Measurements from ENCODE around the gene RSPRY1. TPM values are rescaled to one million over a fixed set of nuclear protein-coding genes. Genes with fewer than 3 reads are reported as not detected.

Gene RSPRY1
- total RNA-seq, 4 donors from 2014 or later, result 13.7 to 27.2 (median 23.1) TPM

GRCh38 chr16:57190136-57190535 is 4.0 kb downstream of the RSPRY1 start:
- Histone ChIP-seq H3K9me3 (no peaks in the 10 kb centered on the region), H3K4me3 (no peak overlapping the region), H3K36me3 (peaks cover 0 to 8% (median 0%) of the 10 kb centered on the region in 3 donors), H3K4me1 (peaks cover 1 to 76% (median 42%) of the 10 kb centered on the region in 3 donors), H3K27me3 (no peaks in the 10 kb centered on the region), H3K27ac (no peak overlapping the region)
- intact Hi-C loops (cut with DNase I), result no loop called here
- no peak for DNase-seq
- no peak for TF ChIP-seq POLR2A (IDR thresholded peaks at IDR 0.05)
- TF ChIP-seq, protein P1, sequence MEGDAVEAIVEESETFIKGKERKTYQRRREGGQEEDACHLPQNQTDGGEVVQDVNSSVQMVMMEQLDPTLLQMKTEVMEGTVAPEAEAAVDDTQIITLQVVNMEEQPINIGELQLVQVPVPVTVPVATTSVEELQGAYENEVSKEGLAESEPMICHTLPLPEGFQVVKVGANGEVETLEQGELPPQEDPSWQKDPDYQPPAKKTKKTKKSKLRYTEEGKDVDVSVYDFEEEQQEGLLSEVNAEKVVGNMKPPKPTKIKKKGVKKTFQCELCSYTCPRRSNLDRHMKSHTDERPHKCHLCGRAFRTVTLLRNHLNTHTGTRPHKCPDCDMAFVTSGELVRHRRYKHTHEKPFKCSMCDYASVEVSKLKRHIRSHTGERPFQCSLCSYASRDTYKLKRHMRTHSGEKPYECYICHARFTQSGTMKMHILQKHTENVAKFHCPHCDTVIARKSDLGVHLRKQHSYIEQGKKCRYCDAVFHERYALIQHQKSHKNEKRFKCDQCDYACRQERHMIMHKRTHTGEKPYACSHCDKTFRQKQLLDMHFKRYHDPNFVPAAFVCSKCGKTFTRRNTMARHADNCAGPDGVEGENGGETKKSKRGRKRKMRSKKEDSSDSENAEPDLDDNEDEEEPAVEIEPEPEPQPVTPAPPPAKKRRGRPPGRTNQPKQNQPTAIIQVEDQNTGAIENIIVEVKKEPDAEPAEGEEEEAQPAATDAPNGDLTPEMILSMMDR (IDR thresholded peaks at IDR 0.05), result no peak
- 94 to 100% methylated on average over 2 of the region's 2 CpGs for WGBS, 2 donors

DNA sequence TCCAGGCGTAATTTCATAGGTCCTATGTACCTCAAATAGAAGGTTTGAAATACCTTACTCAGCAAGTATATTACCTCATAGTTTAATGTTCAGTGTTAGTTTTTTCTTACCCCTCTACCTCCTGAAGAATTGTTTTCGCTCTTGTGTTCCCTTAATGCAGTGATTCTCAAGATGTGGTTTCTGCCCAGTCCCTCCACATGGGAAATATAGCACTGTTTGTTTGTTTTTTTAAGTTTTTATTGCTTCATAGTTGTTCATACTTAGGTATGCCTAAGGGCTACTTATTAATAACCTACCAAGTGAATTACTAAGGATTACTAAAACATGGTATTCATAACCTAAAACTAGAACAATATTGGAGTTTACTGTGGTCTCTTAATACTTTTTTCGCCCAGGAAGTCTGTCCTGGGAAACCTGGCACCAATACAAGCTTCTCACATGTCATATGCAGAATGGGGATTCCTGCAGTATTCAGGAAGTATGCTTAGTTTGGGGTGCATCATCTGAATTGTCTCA is 5.0 kb downstream of the RSPRY1 start:
- intact Hi-C loops (cut with DNase I), result no loop called here
- Histone ChIP-seq H3K4me1 (peaks cover 0 to 76% (median 42%) of the 10 kb centered on the region in 3 donors), H3K27ac (no peak overlapping the region), H3K27me3 (no peaks in the 10 kb centered on the region), H3K4me3 (no peak overlapping the region), H3K9me3 (no peaks in the 10 kb centered on the region), H3K36me3 (peaks cover 0 to 8% (median 0%) of the 10 kb centered on the region in 3 donors)
- TF ChIP-seq POLR2A (IDR thresholded peaks at IDR 0.05), result no peak
- TF ChIP-seq, protein P1 (IDR thresholded peaks at IDR 0.05), result no peak
- no peak for DNase-seq
- 57 to 60% methylated on average over 3 of the region's 3 CpGs for WGBS, 2 donors

- Histone ChIP-seq H3K4me3 (no peak overlapping the region), H3K27ac (no peak overlapping the region), H3K9me3 (no peaks in the 10 kb centered on the region), H3K4me1 (peaks cover 0 to 80% (median 42%) of the 10 kb centered on the region in 3 donors), H3K27me3 (no peaks in the 10 kb centered on the region), H3K36me3 (peaks cover 0 to 8% (median 0%) of the 10 kb centered on the region in 3 donors)
- no peak for DNase-seq
- intact Hi-C loops (cut with DNase I), result no loop called here
- TF ChIP-seq, protein P1 (IDR thresholded peaks at IDR 0.05), result no peak
- no peak for TF ChIP-seq POLR2A (IDR thresholded peaks at IDR 0.05)
- 81 to 85% methylated on average over 3 of the region's 3 CpGs for WGBS, 2 donors
Measured at GRCh38 chr16:57192146-57192545, 6.0 kb downstream of the RSPRY1 start.

GRCh38 chr16:57192720-57193486 is 6.8 kb downstream of the RSPRY1 start:
- H3K4me3 ChIP-seq, result no peak overlapping the region
- DNase-seq, result no peak
- intact Hi-C loops (cut with DNase I), result no loop called here
- 70 to 76% methylated on average over 3 to 7 of the region's 7 CpGs for WGBS, 2 donors
- no peaks in the 10 kb centered on the region for H3K27me3 ChIP-seq
- H3K27ac ChIP-seq, result no peak overlapping the region
- H3K36me3 ChIP-seq, result peaks cover 0 to 8% (median 0%) of the 10 kb centered on the region in 3 donors
- peaks cover 0 to 73% (median 36%) of the 10 kb centered on the region in 3 donors for H3K4me1 ChIP-seq
- TF ChIP-seq, protein P1 (IDR thresholded peaks at IDR 0.05), result no peak
- no peaks in the 10 kb centered on the region for H3K9me3 ChIP-seq

- H3K4me1 ChIP-seq, result peaks cover 0 to 59% (median 27%) of the 10 kb centered on the region in 3 donors
- TF ChIP-seq, protein P1 (IDR thresholded peaks at IDR 0.05), result no peak
- TF ChIP-seq POLR2A (IDR thresholded peaks at IDR 0.05), result no peak
- no peak for DNase-seq
- H3K36me3 ChIP-seq, result peaks cover 0 to 7% (median 0%) of the 10 kb centered on the region in 3 donors
- no peaks in the 10 kb centered on the region for H3K27me3 ChIP-seq
- no peak overlapping the region for H3K4me3 ChIP-seq
- intact Hi-C loops (cut with DNase I), result no loop called here
- H3K27ac ChIP-seq, result peak overlapping the region in 1 of 4 donors; percentile 27
- H3K9me3 ChIP-seq, result no peaks in the 10 kb centered on the region
Measured at GRCh38 chr16:57194512-57194911, 8.4 kb downstream of the RSPRY1 start.
